Measurements from ENCODE around the gene UGCG.

The UGCG gene

DNA sequence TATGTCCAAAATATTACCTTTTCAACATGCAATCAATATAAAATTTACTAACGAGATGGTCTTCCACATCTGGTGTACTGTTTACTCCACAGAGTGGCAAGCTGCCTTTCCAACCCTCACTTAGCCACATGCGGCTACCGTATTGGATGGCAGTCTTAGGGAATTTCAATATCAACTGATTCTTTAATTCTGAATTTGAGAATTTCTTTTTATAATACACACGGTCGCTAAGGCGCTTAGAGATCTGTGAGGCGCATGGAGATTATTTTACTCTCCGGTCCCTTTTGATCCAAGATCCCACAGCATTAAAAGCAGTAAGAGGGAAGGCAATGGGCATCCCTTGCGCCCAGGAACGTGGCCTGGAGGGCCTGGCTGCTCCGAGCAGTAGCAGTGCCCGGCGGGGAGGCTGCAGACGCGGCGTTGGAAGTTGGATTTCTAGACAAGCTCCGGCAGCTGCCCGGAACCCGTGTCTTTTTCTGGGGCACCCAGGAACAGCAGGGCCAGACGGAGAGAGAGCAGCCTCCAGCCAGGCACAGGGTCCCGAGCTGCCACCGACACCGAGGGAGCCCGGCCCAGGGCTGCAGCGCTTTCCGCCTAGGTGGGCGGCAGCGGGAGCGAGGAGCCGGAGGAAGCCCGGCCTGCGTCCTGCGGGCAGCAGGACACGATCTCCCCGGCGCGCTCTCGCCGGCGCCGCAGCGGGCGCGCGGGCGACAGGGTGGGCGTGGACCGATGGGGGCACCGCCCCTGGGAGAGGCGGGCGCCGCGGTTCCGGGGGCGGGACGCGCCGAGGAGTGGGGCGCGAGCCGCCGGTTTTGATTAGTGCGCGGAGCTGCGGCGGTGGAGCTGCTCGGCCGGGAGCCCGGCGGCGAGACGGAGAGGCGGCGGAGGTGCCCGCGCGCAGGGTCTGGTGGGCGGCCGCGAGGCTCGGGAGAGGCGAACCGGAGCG lies at the start of gene UGCG:
UGCG (plus strand) TSS at position 819 of the 946 bp plus-strand sequence. CDS start 402 bp downstream, outside the sequence.
- TF ChIP-seq, protein P1, sequence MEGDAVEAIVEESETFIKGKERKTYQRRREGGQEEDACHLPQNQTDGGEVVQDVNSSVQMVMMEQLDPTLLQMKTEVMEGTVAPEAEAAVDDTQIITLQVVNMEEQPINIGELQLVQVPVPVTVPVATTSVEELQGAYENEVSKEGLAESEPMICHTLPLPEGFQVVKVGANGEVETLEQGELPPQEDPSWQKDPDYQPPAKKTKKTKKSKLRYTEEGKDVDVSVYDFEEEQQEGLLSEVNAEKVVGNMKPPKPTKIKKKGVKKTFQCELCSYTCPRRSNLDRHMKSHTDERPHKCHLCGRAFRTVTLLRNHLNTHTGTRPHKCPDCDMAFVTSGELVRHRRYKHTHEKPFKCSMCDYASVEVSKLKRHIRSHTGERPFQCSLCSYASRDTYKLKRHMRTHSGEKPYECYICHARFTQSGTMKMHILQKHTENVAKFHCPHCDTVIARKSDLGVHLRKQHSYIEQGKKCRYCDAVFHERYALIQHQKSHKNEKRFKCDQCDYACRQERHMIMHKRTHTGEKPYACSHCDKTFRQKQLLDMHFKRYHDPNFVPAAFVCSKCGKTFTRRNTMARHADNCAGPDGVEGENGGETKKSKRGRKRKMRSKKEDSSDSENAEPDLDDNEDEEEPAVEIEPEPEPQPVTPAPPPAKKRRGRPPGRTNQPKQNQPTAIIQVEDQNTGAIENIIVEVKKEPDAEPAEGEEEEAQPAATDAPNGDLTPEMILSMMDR (IDR thresholded peaks at IDR 0.05; ENCODE audit: insufficient read depth, low read length, missing control alignments) = no peak
- ChIA-PET POLR2A (interaction anchor here (0.6 to 2.7 kb wide), 17 partner anchors 13 to 178 kb away, joined by 3 to 12 read pairs (median 4); no protein-coding TSS in a partner anchor), CTCF (interaction anchor here (0.8 to 1.4 kb wide), 3 partner anchors 135 to 179 kb away, joined by 3 read pairs; no protein-coding TSS in a partner anchor)
- no peak for DNase-seq (ENCODE audit: low read depth, low spot score)
- peak within 1 kb of the TSS; percentile 81 for H3K4me3 ChIP-seq (ENCODE audit: low read depth, low read length)

GRCh38 chr9:111851553-111851952 lies 45.1 kb upstream of the UGCG start:
- TF ChIP-seq, protein P1 (IDR thresholded peaks at IDR 0.05; ENCODE audit: insufficient read depth, low read length, missing control alignments) = no peak
- CTCF ChIA-PET = no interaction called here
- H3K4me3 ChIP-seq (ENCODE audit: low read depth, low read length) = no peak overlapping the region
- POLR2A ChIA-PET = no interaction called here
- DNase-seq (ENCODE audit: low read depth, low spot score) = no peak

DNA sequence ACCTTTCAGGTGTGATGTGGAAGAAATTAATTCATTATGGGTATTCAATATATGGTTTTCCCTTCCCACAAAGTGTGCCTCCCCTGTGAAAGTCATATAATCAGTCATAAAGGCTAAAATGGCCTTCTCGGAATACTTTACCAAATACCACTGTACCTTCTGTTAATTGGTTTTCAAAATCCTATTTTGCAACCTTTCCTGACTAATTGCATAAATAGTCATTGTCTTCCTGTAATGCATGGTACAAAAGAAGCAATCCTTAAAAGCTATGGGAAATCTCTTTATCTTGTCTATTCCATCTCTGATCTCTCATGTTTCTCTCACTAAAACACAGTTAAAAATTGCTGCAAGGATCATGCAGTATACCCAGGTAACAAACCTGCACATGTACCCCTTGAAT lies 44.3 kb upstream of the UGCG start:
- TF ChIP-seq, protein P1 (IDR thresholded peaks at IDR 0.05; ENCODE audit: insufficient read depth, low read length, missing control alignments) = no peak
- ChIA-PET POLR2A (no interaction called here), CTCF (no interaction called here)
- H3K4me3 ChIP-seq (ENCODE audit: low read depth, low read length) = no peak overlapping the region
- no peak for DNase-seq (ENCODE audit: low read depth, low spot score)

- CTCF ChIA-PET = interaction anchor here (0.8 kb wide), 1 partner anchor 235 kb away, joined by 3 read pairs; no protein-coding TSS in a partner anchor
- no peak for DNase-seq (ENCODE audit: low read depth, low spot score)
- POLR2A ChIA-PET = no interaction called here
- H3K4me3 ChIP-seq (ENCODE audit: low read depth, low read length) = no peak overlapping the region
- TF ChIP-seq, protein P1 (IDR thresholded peaks at IDR 0.05; ENCODE audit: insufficient read depth, low read length, missing control alignments) = no peak
Observed at GRCh38 chr9:111853450-111853827, 43.2 kb upstream of the UGCG start.

- DNase-seq (ENCODE audit: low read depth, low spot score) = no peak
- TF ChIP-seq, protein P1 (IDR thresholded peaks at IDR 0.05; ENCODE audit: insufficient read depth, low read length, missing control alignments) = no peak
- H3K4me3 ChIP-seq (ENCODE audit: low read depth, low read length) = no peak overlapping the region
- POLR2A ChIA-PET = no interaction called here
- CTCF ChIA-PET = no interaction called here
Observed at GRCh38 chr9:111854799-111855198, 41.8 kb upstream of the UGCG start.

- TF ChIP-seq, protein P1 (IDR thresholded peaks at IDR 0.05; ENCODE audit: insufficient read depth, low read length, missing control alignments) = no peak
- DNase-seq (ENCODE audit: low read depth, low spot score) = no peak
- ChIA-PET POLR2A (no interaction called here), CTCF (interaction anchor here (1.3 kb wide), 1 partner anchor 20 kb away, joined by 3 read pairs; no protein-coding TSS in a partner anchor)
- no peak overlapping the region for H3K4me3 ChIP-seq (ENCODE audit: low read depth, low read length)
Observed at GRCh38 chr9:111857555-111858211, 38.9 kb upstream of the UGCG start.
